Measurements from ENCODE around the gene SSU72.
A peak's percentile ranks its signal among the peaks of the same experiment; 100 is the strongest.
"Not testable (repeated sequence)": the region's sequence is repeated elsewhere in the genome, so short reads cannot be mapped to it uniquely, and the experiment has no call there.

SSU72 gene

GRCh38 chr1:1560178-1560577, 14.5 kb downstream of the SSU72 start:
- DNase-seq (ENCODE audit: low spot score) = no peak

GRCh38 chr1:1559066-1559465, 15.6 kb downstream of the SSU72 start:
- no peak for DNase-seq (ENCODE audit: low spot score)

GRCh38 chr1:1558591-1558990, 16.1 kb downstream of the SSU72 start:
- no peak for DNase-seq (ENCODE audit: low spot score)

- DNase-seq (ENCODE audit: low spot score) = not testable (repeated sequence)
These were observed 17.0 kb downstream of the SSU72 start for GRCh38 chr1:1557688-1558087.

GRCh38 chr1:1556961-1557360, 17.7 kb downstream of the SSU72 start:
- DNase-seq (ENCODE audit: low spot score) = not testable (repeated sequence)

GRCh38 chr1:1556505-1556904, 18.2 kb downstream of the SSU72 start:
- no peak for DNase-seq (ENCODE audit: low spot score)

GRCh38 chr1:1554926-1555915, 19.4 kb downstream of the SSU72 start:
- DNase-seq (ENCODE audit: low spot score) = no peak

- DNase-seq (ENCODE audit: low spot score) = no peak
These were observed 20.1 kb downstream of the SSU72 start for GRCh38 chr1:1554550-1554925.

- DNase-seq (ENCODE audit: low spot score) = no peak
These were observed 20.7 kb downstream of the SSU72 start for GRCh38 chr1:1553821-1554494.

- no peak for DNase-seq (ENCODE audit: low spot score)
These were observed 22.4 kb downstream of the SSU72 start for GRCh38 chr1:1552263-1552639.

GRCh38 chr1:1551524-1552262, 23.0 kb downstream of the SSU72 start:
- DNase-seq (ENCODE audit: low spot score) = no peak

GRCh38 chr1:1550591-1551432, 23.9 kb downstream of the SSU72 start:
- peak; percentile 22 for DNase-seq (ENCODE audit: low spot score)

GRCh38 chr1:1550087-1550486, 24.6 kb downstream of the SSU72 start:
- DNase-seq (ENCODE audit: low spot score) = no peak

- no peak for DNase-seq (ENCODE audit: low spot score)
These were observed 26.1 kb downstream of the SSU72 start for GRCh38 chr1:1548591-1548990.

- no peak for DNase-seq (ENCODE audit: low spot score)
These were observed 27.2 kb downstream of the SSU72 start for GRCh38 chr1:1547476-1547875.

- DNase-seq (ENCODE audit: low spot score) = no peak
These were observed 27.7 kb downstream of the SSU72 start for GRCh38 chr1:1547011-1547410.

- no peak for DNase-seq (ENCODE audit: low spot score)
These were observed 28.5 kb downstream of the SSU72 start for GRCh38 chr1:1545946-1546737.

GRCh38 chr1:1544544-1544943, 30.1 kb downstream of the SSU72 start:
- no peak for DNase-seq (ENCODE audit: low spot score)

GRCh38 chr1:1543706-1544099, 31.0 kb downstream of the SSU72 start:
- DNase-seq (ENCODE audit: low spot score) = no peak

Data from SK-N-DZ (cell line).